ENCODE data around the gene C14orf39.

DNA sequence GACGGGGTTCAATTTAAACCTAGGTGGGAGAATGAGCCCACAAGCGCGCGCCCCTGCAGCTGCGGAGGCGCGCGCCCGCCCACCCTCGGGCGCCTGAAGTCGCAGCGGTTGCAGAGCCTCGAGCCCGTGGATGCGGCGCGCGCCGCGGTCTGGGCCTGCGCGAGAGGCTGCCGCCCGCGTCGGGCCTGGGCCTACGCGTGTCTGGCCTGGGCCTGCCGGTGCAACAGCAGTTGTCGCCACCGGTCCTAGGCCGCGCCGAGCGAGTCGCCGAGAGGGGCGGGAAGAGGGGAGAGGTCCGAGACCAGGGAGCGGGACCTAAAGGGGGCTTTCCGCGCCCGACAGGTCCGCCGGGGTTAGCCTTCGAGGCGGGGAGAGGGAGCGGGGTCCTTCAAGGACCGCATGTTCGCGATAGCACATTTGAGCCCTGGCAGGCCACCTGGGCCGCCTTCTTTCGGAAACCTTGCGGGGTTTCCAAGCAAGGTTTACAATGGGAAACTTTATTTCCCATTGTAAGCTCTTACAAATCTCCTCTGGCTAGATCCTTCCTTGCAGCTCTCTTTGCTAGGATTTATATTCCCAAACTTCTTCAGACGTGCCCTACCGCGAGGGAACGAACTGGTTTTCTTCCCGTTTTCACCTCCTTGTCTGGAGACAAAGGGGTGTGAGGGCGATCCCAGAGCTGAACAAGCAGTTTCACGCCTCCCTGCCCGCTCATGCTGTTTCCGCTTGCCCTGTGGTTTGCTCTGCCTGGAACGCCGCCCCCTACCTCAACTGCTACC is 29.8 kb upstream of the C14orf39 start:
- TF ChIP-seq EZH2phosphoT487 (IDR thresholded peaks at IDR 0.05; ENCODE audit: unreplicated experiment) (no peak), EZH2 (IDR thresholded peaks at IDR 0.05; ENCODE audit: low read depth, unreplicated experiment) (peak; percentile 27), REST (IDR thresholded peaks at IDR 0.05; ENCODE audit: unreplicated experiment) (no peak), POLR2AphosphoS5 (IDR thresholded peaks at IDR 0.05; ENCODE audit: low read depth) (no peak), STAT1 (IDR thresholded peaks at IDR 0.05; ENCODE audit: unreplicated experiment) (no peak), CREB1 (CRISPR knock-in tag; IDR thresholded peaks at IDR 0.05; ENCODE audit: low read depth) (no peak), ZNF114 (CRISPR knock-in tag; IDR thresholded peaks at IDR 0.05) (no peak), JUNB (IDR thresholded peaks at IDR 0.05; ENCODE audit: unreplicated experiment) (no peak), ZNF462 (CRISPR knock-in tag; IDR thresholded peaks at IDR 0.05) (no peak)
- TF ChIP-seq, protein P1, sequence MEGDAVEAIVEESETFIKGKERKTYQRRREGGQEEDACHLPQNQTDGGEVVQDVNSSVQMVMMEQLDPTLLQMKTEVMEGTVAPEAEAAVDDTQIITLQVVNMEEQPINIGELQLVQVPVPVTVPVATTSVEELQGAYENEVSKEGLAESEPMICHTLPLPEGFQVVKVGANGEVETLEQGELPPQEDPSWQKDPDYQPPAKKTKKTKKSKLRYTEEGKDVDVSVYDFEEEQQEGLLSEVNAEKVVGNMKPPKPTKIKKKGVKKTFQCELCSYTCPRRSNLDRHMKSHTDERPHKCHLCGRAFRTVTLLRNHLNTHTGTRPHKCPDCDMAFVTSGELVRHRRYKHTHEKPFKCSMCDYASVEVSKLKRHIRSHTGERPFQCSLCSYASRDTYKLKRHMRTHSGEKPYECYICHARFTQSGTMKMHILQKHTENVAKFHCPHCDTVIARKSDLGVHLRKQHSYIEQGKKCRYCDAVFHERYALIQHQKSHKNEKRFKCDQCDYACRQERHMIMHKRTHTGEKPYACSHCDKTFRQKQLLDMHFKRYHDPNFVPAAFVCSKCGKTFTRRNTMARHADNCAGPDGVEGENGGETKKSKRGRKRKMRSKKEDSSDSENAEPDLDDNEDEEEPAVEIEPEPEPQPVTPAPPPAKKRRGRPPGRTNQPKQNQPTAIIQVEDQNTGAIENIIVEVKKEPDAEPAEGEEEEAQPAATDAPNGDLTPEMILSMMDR (conservative IDR thresholded peaks at IDR 0.05; ENCODE audit: low read depth in 2 of 2): peak in 1 of 2 experiments; percentile 22; a peak in 2 of 4 replicates

Measured in GM23338 (cell line).